HepG2 (cell line): ENCODE measurements around the gene GDF2. TPM values are rescaled to one million over a fixed set of nuclear protein-coding genes. Genes with fewer than 3 reads are reported as not detected.

Source experiments
- ATAC-seq: fragments of 200-7000 bp; cut with Tn5 transposase; 3 replicates; pipeline ENCODE4 v1.9.1; 2020; ENCODE audit warnings: mild to moderate bottlenecking, moderate library complexity
- BruUV-seq: library from RNA; stranded (reverse); fragments of 400-500 nt; replicated peaks from 2 replicates; lab custom pipeline; 2021; lab: Mats Ljungman, UMichigan
- CTCF ChIA-PET: fragments of 300-600 bp; formaldehyde crosslinking; extraction: SDS; loops from one replicate; lab custom pipeline; 2021; ENCODE audit warnings: low total read pairs, inconsistent platforms, low intra/inter-chr PET ratio; lab: Yijun Ruan, JAX
- POLR2A ChIA-PET: fragments of 350-600 bp; sonication (Branson Sonifier 250); formaldehyde crosslinking; loops from one replicate; lab custom pipeline; 2020; ENCODE audit warnings: antibody characterized with exemption, inconsistent platforms; lab: Yijun Ruan, JAX
- DNase-seq: peaks from one replicate; pipeline ENCODE4 v3.0.0-alpha.2; 2015; ENCODE audit warnings: low spot score
- FAIRE-seq: peaks from 3 replicates; lab custom pipeline; 2011; peaks lifted over from hg19 to GRCh38; lab: Jason Lieb, UNC
- H2AFZ ChIP-seq: one replicate; pipeline ENCODE4 v1.6.1; 2011; ENCODE audit warnings: low read length, inconsistent platforms
- H3K27ac ChIP-seq: fragments of 300-600 bp; 3 replicates; pipeline ENCODE4 v1.8.0; 2011; ENCODE audit warnings: mixed run types, mild to moderate bottlenecking, mixed read lengths, low read length, inconsistent platforms; ENCODE audit not compliant: insufficient read depth; ENCODE audit errors: extremely low read length
- H3K27me3 ChIP-seq, 2 experiments: fragments of 200-600 bp in 1 of 2; 2 replicates in 1 of 2; 3 replicates in 1 of 2; pipeline versions ENCODE4 v1.6.0 to v1.8.0; 2011; ENCODE audit warnings: low read length in 2 of 2, mild to moderate bottlenecking in 2 of 2, moderate library complexity in 2 of 2, inconsistent platforms in 1 of 2; ENCODE audit not compliant: insufficient read depth in 2 of 2, control insufficient read depth in 1 of 2
- H3K36me3 ChIP-seq, 2 experiments: fragments of 200-600 bp in 1 of 2; replicated peaks in 1 of 2; 2 replicates in 1 of 2; 3 replicates in 1 of 2; pipeline versions ENCODE4 v1.5.1 to v1.8.0; 2011; ENCODE audit warnings: low read length in 2 of 2, inconsistent platforms in 1 of 2; ENCODE audit not compliant: insufficient read depth in 2 of 2, control insufficient read depth in 1 of 2
- H3K4me1 ChIP-seq: 2 replicates; pipeline ENCODE4 v1.5.1; 2012; ENCODE audit warnings: low read length, inconsistent platforms; ENCODE audit not compliant: insufficient read depth
- H3K4me2 ChIP-seq: 2 replicates; pipeline ENCODE4 v1.6.0; 2011; ENCODE audit warnings: low read depth, low read length, inconsistent platforms
- H3K4me3 ChIP-seq, 3 experiments: fragments of 200-600 bp in 1 of 3; sonication (generic), shearing (Covaris generic) in 1 of 3; replicated peaks in 1 of 3; 2 replicates each; pipeline ENCODE4 v1.5.1; 2011 to 2016; ENCODE audit warnings: low read length in 3 of 3, inconsistent platforms in 2 of 3, low read depth in 2 of 3, mild to moderate bottlenecking in 2 of 3, control low read depth in 1 of 3, mixed read lengths in 1 of 3; ENCODE audit not compliant: insufficient read depth in 1 of 3
- H3K79me2 ChIP-seq: one replicate; pipeline ENCODE4 v1.6.1; 2011; ENCODE audit warnings: low read length, inconsistent platforms; ENCODE audit not compliant: insufficient read depth
- H3K9ac ChIP-seq: 2 replicates; pipeline ENCODE4 v1.6.0; 2011; ENCODE audit warnings: mild to moderate bottlenecking, low read depth, low read length, inconsistent platforms; ENCODE audit not compliant: insufficient read depth
- H3K9me3 ChIP-seq: 2 replicates; pipeline ENCODE4 v1.5.1; 2012; ENCODE audit warnings: mild to moderate bottlenecking, low read length
- H4K20me1 ChIP-seq: 2 replicates; pipeline ENCODE4 v1.6.0; 2011; ENCODE audit warnings: inconsistent platforms, mild to moderate bottlenecking, low read length, moderate library complexity; ENCODE audit not compliant: insufficient read depth
- MAFG ChIP-seq: sonication (generic); formaldehyde crosslinking; IDR thresholded peaks from 2 replicates; pipeline ENCODE4 v1.5.1; 2020; ENCODE audit warnings: mild to moderate bottlenecking, missing genetic modification reagents
- SETDB1 ChIP-seq: sonication (generic); formaldehyde crosslinking; IDR thresholded peaks from 2 replicates; pipeline ENCODE4 v1.5.1; 2020; ENCODE audit warnings: missing genetic modification reagents, mild to moderate bottlenecking, borderline replicate concordance
- ZNF431 ChIP-seq: sonication (generic); formaldehyde crosslinking; IDR thresholded peaks from 2 replicates; pipeline ENCODE4 v1.9.0; 2022; ENCODE audit warnings: missing genetic modification reagents, low read depth, mild to moderate bottlenecking, borderline replicate concordance
- ZNF577 ChIP-seq: sonication (generic); formaldehyde crosslinking; IDR thresholded peaks from 2 replicates; pipeline ENCODE4 v1.4.0; 2020; ENCODE audit warnings: mild to moderate bottlenecking, low read depth, missing genetic modification reagents, borderline replicate concordance
- ZNF678 ChIP-seq: sonication (generic); formaldehyde crosslinking; IDR thresholded peaks from 2 replicates; pipeline ENCODE4 v1.4.0; 2020; ENCODE audit warnings: mild to moderate bottlenecking, missing genetic modification reagents
- ZNF772 ChIP-seq: sonication (generic); formaldehyde crosslinking; IDR thresholded peaks from 2 replicates; pipeline ENCODE4 v1.5.0; 2020; ENCODE audit warnings: mild to moderate bottlenecking, missing genetic modification reagents
- ZNF841 ChIP-seq: sonication (generic); formaldehyde crosslinking; IDR thresholded peaks from 2 replicates; pipeline ENCODE4 v1.8.1; 2023; ENCODE audit warnings: missing genetic modification reagents, borderline replicate concordance
- WGBS: methylation state at CpG from one replicate; pipeline ENCODE4 v1.1.6; 2017; ENCODE audit warnings: low lambda C conversion rate; 5-methylcytosine and 5-hydroxymethylcytosine counted together
- in situ Hi-C: cut with HindIII; loops from 2 replicates; pipeline ENCODE4 v1.10.0; 2017; ENCODE audit warnings: low pct_unique_long_range_greater_than_20kb; ENCODE audit not compliant: extremely low pct_ligation_motif_present
- intact Hi-C: fragments of 100-400 bp; cut with micrococcal nuclease; formaldehyde crosslinking; loops from one replicate; pipeline ENCODE4 v1.10.0; 2022; ENCODE audit not compliant: unreplicated experiment
- polyA plus RNA-seq, 8 experiments: library from polyadenylated mRNA; depleted of rRNA in 3 of 8; stranded (reverse) in 7 of 8; unstranded in 1 of 8; fragments of >200 nt; fragmentation: Illumina TruSeq in 4 of 8; extraction: Trizol in 4 of 8; gene quantifications; 2 replicates each; pipeline versions ENCODE4 v1.2.1 to v1.2.3, GENCODE V29; 2011 to 2016; ENCODE audit warnings: low read depth in 4 of 8, missing spikeins in 1 of 8, mixed read lengths in 1 of 8; ENCODE audit not compliant: insufficient read depth in 1 of 8
- total RNA-seq, 5 experiments: library from RNA; depleted of rRNA; stranded (reverse); fragments of >200 nt; fragmentation: Illumina TruSeq; extraction: Trizol; gene quantifications; 2 replicates each; pipeline ENCODE4 v1.2.3, GENCODE V29; 2016; ENCODE audit warnings: low read depth in 1 of 5
- TF ChIP-seq, protein P1 (sequence below): sonication (generic); formaldehyde crosslinking; IDR thresholded peaks from 2 replicates; pipeline ENCODE4 v1.4.0; 2020; ENCODE audit warnings: missing genetic modification reagents, borderline replicate concordance
- TF ChIP-seq, protein P2 (sequence below): IDR thresholded peaks from 2 replicates; pipeline ENCODE4 v1.6.1; 2016; ENCODE audit warnings: missing compliant biosample characterization, missing genetic modification reagents, borderline replicate concordance

GDF2 gene
- total and polyA plus RNA-seq, 2 of the 13 experiments (the other 11 are each of a cell fraction or from before 2014, with no cell fraction given) = not detected

DNA sequence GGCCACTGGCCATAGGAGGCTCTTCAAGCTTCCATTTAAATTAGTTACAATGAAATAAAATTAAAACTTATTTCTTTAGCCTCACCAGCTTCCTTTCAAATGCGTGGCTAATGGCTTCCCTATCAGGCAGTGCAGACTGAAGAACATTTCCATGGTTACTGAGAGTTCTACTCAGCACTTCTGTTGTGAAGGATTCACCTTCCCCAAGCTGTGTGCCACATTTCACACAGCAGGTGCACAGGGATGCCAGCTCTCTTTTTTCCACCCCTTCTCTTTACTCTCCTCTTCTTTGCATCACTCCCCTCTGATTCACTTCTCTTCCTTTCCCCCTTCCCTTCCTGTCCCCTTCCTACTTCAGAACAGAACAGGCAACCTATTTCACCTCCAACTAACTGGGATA lies 833 bp downstream of the GDF2 start:
- no peak overlapping the region for H3K27ac ChIP-seq

More for the DNA sequence above, 833 bp downstream of the GDF2 start:
- CTCF ChIA-PET = no interaction called here
- Histone ChIP-seq H3K79me2 (no peaks in the 10 kb centered on the region), H3K4me3 (no peak overlapping the region), H2AFZ (no peak overlapping the region), H3K36me3 (no peaks in the 10 kb centered on the region), H3K9ac (no peak overlapping the region), H3K27me3 (peaks cover 0 to 8% of the 10 kb centered on the region in 2 experiments; a peak in 3 of 5 replicates), H4K20me1 (no peaks in the 10 kb centered on the region), H3K9me3 (no peaks in the 10 kb centered on the region), H3K4me1 (no peaks in the 10 kb centered on the region), H3K4me2 (no peak overlapping the region)
- 0% methylated on average over 1 of the region's 1 CpG for WGBS
- in situ Hi-C loops (no loop called here), intact Hi-C loops (no loop called here)
- no peak for FAIRE-seq
- DNase-seq = no peak
- TF ChIP-seq, protein P1, sequence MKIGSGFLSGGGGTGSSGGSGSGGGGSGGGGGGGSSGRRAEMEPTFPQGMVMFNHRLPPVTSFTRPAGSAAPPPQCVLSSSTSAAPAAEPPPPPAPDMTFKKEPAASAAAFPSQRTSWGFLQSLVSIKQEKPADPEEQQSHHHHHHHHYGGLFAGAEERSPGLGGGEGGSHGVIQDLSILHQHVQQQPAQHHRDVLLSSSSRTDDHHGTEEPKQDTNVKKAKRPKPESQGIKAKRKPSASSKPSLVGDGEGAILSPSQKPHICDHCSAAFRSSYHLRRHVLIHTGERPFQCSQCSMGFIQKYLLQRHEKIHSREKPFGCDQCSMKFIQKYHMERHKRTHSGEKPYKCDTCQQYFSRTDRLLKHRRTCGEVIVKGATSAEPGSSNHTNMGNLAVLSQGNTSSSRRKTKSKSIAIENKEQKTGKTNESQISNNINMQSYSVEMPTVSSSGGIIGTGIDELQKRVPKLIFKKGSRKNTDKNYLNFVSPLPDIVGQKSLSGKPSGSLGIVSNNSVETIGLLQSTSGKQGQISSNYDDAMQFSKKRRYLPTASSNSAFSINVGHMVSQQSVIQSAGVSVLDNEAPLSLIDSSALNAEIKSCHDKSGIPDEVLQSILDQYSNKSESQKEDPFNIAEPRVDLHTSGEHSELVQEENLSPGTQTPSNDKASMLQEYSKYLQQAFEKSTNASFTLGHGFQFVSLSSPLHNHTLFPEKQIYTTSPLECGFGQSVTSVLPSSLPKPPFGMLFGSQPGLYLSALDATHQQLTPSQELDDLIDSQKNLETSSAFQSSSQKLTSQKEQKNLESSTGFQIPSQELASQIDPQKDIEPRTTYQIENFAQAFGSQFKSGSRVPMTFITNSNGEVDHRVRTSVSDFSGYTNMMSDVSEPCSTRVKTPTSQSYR (CRISPR knock-in tag) = no peak
- TF ChIP-seq ZNF577 (CRISPR knock-in tag) (no peak), ZNF678 (CRISPR knock-in tag) (no peak), ZNF772 (CRISPR knock-in tag) (no peak), ZNF841 (no peak), ZNF431 (CRISPR knock-in tag) (no peak), SETDB1 (CRISPR knock-in tag) (no peak), MAFG (CRISPR knock-in tag) (no peak)
- TF ChIP-seq, protein P2, sequence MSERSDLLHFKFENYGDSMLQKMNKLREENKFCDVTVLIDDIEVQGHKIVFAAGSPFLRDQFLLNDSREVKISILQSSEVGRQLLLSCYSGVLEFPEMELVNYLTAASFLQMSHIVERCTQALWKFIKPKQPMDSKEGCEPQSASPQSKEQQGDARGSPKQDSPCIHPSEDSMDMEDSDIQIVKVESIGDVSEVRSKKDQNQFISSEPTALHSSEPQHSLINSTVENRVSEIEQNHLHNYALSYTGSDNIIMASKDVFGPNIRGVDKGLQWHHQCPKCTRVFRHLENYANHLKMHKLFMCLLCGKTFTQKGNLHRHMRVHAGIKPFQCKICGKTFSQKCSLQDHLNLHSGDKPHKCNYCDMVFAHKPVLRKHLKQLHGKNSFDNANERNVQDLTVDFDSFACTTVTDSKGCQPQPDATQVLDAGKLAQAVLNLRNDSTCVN (CRISPR knock-in tag) = no peak
- POLR2A ChIA-PET = no interaction called here
- no TSS peak for BruUV-seq
- no peak for ATAC-seq
